Activated CD4-positive, alpha-beta T cell treated with anti-CD3 and anti-CD28 coated beads, Interleukin-2, amount 50 U/mL, for 24 hours (primary cell): ENCODE measurements around the gene PLCB1.

ENCODE experiments used
- DNase-seq, 2 donors: peaks; one replicate each; pipeline ENCODE4 v3.0.0-alpha.2; 2020; ENCODE audit warnings: low read depth in 1 of 2, low spot score in 1 of 2

The PLCB1 gene

DNA sequence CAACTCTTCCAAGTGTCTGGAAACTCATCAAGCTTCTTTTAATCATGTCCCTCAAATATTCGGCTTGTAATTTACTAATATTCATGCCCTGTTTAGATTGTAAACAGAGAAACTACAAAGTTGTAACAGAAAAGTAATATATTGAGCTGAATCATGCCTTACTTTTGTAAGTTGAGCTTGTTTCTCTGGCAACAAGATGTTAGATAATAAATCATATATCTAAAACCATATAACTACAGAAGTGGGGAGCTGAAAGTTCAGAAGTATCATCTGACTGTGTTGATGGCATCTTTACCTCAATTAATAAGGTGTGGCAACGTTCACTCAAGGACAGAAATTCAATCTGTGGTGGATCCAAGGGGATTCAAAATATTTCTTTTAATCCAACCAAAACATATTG is 263.9 kb downstream of the PLCB1 start:
- no peak for DNase-seq

DNA sequence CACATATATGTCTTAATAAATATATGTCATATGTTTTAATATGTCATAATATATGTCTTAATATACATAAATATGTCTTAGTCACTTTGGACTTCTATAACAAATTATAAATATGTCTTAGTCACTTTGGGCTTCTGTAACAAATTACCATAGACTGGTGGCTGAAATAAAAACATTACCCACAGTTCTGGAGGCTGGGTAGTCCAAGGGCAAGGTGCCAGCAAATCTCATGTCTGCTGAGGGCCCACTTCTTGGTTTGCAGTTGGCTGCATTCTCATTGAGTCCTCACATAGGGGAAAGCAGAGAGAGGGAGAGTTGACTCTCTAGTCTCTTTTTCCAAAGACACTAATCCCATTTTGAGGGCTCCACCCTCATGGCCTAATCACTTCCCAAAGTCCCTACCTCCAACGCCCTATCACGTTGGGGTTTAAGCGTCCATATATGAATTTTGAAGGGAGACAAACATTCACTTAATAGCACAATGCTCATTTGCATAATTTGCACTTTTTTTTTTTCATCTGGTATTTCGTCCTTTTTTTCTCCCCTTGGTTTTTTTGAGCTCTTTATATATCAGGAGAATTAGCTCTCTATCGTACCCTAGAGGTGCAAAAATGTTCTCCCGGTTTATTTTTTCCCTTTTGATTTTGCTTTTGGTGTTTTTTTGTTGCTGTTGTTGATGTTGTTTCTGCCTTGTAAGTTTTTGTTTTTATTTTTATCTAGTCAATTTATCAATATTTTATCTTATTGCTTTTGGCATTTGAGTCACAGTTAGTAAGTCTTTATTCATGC is 266.4 kb downstream of the PLCB1 start:
- DNase-seq = no peak

DNA sequence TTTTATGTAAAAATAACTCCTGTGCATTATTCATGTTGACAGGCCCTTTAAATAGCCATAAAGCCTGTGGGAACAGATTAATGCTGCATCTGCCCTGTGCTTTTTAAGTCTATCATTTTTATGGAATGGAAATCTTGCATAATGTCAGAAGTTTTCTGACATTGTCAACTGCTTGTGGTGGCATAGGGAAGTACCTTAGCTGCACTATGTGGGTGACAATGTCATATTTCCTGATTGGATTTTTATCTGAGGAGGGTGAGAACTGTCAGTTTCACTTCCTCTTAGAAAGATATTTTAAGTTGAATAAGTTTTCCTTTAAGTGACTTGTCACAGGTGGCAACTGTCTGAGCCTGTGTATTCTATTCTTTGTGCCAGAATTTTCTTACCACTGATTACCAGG is 267.9 kb downstream of the PLCB1 start:
- DNase-seq = no peak

DNA sequence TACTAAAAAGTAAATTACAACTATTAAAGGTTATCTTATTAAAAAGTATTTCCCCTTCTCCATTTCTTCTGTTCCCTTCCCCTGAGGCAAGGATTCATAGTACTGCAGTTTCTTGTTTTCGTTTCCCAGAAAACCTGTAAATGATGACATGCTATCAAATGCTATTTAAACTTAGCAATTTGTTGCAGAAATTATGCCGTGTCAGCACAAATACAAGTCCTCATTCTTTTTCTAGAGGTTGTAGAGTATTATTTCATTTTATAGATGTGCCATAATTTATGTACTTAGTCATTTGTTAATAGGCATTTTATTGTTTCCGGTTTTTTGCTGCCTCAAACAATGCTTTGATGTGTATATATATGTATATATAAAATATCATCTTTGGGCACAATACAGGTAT is 268.4 kb downstream of the PLCB1 start:
- no peak for DNase-seq

GRCh38 chr20:8401556-8401955 is 269.5 kb downstream of the PLCB1 start:
- DNase-seq = no peak

DNA sequence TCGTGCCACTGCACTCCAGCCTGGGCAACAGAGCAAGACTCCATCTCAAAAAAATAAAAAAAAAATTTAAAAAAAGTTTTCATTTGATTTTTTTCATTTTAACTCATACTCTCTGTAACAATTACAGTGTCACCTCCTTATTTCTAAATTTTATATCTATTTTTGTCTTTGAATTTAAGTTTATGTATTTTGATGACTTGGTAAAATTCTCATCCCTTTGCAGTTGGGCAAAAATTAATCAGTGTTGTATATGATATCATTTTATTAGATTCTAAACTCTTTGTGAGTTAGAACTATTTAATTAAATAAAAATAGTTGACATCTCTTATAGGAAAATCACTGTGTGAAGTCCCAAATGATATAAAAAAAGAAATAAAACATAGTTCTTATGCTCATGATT is 270.7 kb downstream of the PLCB1 start:
- DNase-seq = no peak

GRCh38 chr20:8404912-8405635 is 273.0 kb downstream of the PLCB1 start:
- DNase-seq = no peak

DNA sequence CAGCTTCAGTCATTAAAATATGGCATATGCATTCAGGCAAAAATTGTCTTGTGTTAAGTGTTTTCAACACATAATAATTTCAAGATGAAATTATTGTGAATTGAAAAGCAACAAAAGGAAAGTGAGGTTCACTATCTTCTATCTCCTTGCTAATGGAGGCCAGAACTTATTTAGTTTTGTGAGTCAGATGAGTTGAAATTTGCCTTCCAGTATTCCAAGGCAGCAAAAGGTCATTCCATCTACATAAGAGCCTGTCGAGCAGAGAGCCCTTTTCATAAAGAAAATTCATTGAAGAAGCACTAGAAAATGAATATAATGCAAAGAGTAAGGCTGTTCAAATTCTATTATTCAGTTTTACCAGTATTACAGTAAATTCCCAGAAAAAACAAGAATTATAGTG is 274.3 kb downstream of the PLCB1 start:
- DNase-seq = no peak

DNA sequence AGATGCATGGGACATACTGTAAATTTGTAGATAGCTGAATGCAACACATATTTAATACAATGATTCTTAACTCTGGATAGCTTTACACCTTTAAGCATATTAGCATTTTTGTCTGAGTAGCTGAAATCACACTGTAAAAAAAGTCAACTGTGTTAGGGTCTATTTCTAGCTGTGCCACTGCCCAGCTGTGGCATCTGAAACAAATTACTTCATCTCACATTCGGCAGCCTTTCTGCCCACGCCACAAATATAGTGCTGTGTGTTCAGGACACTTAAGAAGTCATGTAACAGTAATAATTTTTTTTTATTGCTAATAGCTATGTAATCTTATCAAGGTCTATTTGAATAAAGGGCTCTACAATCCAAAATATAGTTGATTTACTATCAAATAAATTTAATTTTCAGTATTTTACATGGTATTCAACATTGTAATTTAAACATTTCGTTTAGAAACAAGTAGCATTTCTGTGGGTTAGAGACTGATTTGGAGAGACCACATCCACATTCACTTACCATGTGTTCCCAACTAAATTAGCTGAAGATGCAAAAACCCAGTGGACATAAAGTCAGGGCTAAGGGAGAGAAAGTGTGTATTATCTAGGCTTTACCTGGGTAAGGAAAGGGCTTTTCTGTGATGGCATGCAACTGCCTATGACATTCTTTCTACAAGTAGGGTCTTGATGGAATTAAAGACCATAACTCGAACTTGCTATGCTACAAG is 276.7 kb downstream of the PLCB1 start:
- no peak for DNase-seq

- DNase-seq = no peak
Observed at GRCh38 chr20:8413691-8414090, 281.6 kb downstream of the PLCB1 start.

DNA sequence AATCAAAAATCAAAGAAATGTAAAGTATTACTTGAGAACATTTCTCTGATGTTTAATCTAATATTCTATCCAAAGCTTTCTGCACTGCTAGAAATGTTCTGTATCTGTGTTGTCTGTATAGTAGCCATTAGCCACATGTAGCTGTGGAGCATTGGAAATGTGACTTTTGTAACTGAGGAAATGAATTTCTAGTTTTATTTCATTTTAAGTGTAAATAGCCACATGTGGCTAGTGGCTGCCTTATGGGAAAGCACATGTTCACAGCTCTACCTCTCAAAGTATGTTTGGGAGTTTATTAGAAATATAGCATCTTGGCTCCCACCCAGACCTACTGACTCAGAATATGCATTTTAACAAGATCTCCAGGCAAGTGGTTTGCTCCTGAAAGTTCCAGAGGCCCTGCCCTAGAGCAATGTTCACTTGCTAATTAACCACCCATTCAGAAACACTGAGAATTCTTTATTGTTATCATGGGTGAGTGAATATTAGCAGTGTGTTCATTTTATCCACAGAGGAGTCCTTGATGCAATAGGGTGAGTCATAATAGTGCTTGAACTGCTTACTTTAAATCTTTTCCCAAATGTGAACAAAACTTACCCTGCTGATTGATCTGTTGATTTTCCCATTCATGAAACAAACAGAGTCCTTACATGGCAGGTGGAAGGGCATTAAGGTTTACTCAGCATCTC is 282.7 kb downstream of the PLCB1 start:
- DNase-seq = no peak

DNA sequence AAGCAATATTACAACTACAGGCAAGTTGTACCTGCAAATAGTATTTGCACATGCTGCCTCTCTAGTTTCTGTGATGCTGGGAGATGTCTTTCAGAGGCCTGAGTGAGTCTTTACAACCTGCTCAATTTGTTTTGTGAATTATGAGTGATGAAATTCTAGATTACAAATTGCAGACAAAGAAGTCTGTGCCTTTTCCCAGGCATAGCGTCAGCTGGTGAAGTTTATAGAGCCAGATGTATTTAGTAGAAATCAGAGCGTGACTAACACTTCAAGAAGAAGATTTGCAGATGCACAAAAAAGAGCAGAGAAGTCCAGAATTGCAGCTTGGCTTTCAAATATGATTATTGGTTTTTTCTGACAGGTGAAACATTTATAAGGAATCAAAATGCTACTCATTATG is 289.9 kb downstream of the PLCB1 start:
- DNase-seq = no peak

GRCh38 chr20:8423482-8423881 is 291.4 kb downstream of the PLCB1 start:
- no peak for DNase-seq

DNA sequence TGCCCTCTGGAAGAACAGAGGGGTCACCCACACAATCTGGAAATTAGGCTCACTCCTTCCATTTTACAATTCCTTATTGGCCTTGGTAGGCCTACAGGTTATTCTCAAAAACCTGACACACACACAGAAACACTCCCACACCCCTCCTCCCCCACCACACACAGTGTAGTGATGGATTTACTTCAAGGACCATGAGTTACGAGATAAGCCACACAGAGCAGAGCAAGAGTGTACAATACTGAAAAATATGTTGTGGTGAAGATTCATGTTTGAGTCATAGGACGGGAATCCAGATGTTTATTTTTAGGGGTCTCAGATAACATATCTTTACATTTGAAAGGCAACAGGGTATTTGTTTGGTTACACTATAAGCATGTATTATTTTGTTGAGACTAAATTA is 291.9 kb downstream of the PLCB1 start:
- DNase-seq = no peak

DNA sequence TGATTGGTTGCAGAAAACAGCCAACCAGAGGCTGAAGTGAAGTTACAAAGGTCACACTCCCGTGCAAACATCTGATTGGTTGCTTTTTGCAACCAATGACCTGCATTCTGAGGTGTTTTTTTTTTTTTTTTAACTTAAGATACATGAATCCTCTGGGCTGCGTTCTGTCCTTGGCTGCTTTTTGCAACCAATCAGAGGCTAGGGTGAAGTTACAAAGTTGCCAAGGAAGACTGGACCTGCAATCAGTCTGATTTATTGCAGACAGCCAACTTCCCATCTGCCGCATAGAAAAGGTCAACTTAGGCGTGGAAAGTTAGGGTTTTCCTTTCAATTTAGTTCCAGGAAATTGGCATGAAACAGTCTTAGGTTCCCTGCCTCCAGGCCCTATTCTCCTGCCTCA is 292.9 kb downstream of the PLCB1 start:
- no peak for DNase-seq

DNA sequence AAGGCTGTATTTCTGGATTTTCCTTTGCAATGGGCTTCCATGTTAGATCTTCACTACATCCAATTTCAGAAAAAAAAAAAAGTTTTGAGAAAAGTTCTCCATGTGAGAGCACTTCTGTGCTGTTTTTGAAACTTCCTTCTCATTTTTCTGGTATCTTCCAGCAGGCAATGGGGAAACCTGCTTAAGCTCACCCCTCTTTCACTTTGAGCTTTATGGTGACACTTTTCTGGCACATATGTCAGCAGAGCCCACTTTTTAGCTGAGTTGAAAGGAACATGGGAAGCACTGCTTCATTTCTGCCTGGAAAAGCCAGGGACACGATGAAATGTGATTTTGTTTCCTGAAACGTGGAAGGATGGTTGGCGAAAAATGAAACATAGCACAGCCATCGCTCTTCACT is 293.7 kb downstream of the PLCB1 start:
- no peak for DNase-seq

- no peak for DNase-seq
Observed at GRCh38 chr20:8427419-8428040, 295.5 kb downstream of the PLCB1 start.

- no peak for DNase-seq
Observed at GRCh38 chr20:8428988-8429387, 296.9 kb downstream of the PLCB1 start.

DNA sequence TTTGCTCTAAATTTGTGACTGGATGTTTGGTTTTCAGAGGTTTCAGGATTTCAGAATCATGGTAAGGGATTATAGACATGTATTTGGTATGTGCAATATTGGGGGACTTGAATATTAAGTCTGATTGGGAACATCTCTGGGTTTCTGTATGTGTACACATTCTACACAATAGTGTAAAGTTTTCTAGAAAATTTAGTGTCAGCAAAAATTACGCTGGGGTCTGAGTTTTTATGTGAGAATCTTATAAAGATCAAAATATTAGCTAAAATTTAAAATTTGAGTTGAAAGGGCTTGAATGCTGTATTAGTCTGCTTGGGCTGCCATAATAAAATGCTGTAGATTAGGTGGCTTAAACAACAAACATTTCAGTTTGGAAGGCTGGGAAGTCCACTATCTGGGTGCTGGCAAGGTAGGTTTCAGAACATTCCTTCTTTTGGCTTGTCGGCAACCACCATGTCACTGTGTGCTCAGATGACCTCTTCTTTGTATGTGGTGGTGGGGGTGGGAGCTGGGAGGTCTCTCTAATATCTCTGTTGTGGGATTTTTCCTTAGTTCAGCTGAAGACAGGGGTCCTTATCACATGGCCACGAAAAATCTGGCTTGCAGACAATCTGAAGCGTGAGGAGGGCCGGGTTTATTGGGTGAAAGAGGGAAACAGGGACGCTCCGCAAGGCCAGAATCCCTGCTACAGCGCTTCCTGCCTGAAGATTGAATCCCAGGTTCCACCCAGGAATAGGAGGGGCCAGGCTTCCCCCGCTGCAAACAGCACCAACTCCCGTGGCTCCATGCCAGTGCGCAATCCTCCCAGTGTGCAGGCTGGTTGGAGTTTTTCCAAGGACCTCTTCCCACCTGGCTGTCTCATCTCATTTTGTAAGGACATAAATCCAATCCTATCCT is 299.7 kb downstream of the PLCB1 start:
- DNase-seq = no peak
